GM18858 (cell line): ENCODE data around the gene SSMEM1.
A peak's percentile ranks its signal among the peaks of the same experiment; 100 is the strongest.
"Not testable (repeated sequence)": the region's sequence is repeated elsewhere in the genome, so short reads cannot be mapped to it uniquely, and the experiment has no call there.

Experiments
- ATAC-seq: cut with Tn5 transposase; IDR thresholded peaks from one replicate; pipeline ENCODE4 v1.9.1; 2021; ENCODE audit not compliant: unreplicated experiment

The SSMEM1 gene

DNA sequence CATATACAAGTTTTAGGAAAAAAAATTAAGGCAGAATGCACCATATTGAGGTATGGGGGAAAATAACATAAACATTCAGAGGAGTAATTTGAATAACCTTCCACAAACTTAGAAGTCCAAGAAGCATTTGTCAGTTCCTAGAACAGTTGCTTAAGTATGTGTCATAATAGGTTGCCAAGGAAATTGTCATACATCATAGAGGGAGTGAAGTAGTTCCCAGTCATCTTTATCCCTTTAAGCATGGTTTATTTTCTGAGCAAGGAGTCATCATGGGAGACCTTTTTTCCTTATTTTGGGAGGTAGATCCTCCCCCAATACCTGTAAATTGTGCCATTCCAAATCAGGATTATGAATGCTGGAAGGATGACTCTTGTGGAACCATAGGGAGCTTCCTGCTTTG, at the start of gene SSMEM1:
TSS of gene SSMEM1 (plus strand) at position 219 of the 400 bp plus-strand sequence. CDS start at position 270, 51 bp downstream.
- no peak for ATAC-seq

DNA sequence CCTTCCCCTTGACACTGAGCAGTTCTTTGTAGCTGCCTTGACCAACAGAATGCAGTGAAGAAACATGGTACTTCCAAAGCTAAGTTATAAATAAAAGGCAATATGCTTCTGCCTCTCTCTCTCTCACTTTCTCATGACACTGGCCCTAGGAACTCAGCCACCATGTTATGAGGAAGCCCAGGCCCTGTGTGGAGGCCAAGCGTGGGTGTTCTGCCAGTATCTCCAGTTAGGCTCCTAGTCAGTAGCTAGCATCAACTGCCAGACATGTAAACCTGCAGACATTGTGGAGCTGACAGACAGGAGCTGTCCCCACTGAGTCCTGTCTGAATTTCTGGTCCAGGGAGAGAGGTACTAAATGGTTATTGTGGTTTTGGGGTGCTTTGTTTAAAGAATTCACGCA, 47.6 kb upstream of the SSMEM1 start:
- ATAC-seq = no peak

DNA sequence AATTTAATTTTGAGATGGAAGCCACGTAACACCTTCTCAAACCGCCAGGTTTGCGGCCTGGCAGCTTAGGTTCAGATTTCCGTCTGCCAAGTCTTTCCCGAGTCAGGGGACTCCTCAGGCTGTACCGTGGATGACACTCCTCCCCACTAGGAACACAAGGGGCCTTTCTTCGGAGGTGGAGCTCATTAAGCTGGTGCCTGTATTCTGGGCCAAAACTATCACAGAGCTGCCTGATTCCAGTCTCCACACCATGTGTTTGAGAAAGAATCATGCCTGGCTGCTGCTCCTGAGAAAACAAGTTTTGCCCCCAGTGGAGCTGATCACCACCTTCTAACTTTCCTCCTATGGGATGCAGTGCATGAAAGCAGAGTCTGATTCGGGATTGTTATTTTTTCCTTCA, 47.2 kb upstream of the SSMEM1 start:
- no peak for ATAC-seq

- no peak for ATAC-seq
Observed at GRCh38 chr7:130162196-130162595, 45.5 kb upstream of the SSMEM1 start.

DNA sequence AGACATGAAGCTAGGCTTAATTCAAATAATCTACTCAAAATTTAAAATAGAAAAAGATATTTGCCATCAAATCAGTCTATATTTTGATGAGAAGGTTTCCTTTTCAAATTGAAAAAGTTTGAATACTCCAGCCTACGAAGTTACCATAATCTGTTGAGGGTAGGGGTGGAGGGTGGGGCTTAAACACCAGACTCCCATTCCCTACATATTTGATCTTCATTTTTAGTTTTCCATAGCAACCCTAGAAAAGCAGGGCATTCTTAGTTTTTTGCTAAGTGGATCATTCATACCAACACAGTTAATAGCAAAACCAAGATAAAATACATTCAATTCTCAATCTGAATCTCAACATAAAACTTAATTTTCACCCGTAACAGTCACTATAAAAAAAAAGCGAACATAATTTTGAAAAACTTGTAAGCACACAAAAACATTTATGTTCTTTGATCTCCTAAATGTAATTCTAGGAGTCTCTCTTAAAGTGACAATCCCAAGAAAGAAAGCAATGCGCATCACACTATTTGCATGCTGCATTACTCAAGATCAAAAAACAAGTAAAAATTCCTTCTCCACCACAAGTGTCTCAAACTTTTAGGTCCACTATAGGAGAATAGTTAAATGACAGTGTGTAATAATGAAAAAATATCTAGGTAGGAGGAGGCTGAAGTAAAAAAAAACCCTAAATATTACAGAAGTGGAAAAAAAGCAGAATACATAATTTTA, 33.3 kb upstream of the SSMEM1 start:
- ATAC-seq = no peak

DNA sequence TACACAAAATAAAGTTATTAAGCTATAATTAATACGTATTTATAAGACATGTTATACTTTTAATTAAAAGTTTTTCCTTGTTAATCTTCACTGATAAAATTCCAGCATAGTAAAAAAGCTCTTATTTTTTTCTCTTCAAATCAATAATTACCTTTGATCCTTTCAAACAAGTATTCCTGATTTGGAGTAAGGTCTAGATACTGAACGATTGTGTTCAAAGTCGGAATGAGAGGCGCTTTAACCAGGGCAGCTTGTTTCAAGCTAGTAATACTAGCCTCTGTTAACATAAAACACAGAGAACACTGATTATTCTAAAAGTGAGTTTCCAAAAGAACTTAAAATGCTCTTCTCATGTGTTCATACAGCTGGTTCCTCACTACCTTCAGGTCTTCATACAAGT, 29.4 kb upstream of the SSMEM1 start:
- ATAC-seq = no peak

- ATAC-seq = no peak
Observed at GRCh38 chr7:130179631-130180030, 28.0 kb upstream of the SSMEM1 start.

GRCh38 chr7:130180571-130181262, 26.9 kb upstream of the SSMEM1 start:
- no peak for ATAC-seq

GRCh38 chr7:130181263-130181605, 26.4 kb upstream of the SSMEM1 start:
- ATAC-seq = no peak

DNA sequence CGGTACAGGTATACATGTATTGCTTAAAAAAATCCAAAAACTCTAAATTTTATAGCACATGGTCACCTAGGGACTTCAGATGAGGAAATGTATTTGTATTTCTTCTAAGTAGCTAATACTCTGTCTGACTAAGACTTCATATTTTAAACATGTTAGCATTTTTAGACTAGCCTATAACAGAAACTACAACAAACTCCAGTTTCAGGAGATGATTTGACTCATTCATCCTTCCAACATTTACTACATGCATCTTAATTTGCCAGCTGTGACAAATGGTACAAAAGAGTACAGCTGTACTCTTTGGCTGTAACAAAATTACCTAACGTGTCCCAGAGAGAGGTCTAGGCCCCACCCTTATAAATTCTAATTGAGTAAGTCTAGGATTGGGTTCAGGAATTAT, 24.7 kb upstream of the SSMEM1 start:
- peak; percentile 83 for ATAC-seq

DNA sequence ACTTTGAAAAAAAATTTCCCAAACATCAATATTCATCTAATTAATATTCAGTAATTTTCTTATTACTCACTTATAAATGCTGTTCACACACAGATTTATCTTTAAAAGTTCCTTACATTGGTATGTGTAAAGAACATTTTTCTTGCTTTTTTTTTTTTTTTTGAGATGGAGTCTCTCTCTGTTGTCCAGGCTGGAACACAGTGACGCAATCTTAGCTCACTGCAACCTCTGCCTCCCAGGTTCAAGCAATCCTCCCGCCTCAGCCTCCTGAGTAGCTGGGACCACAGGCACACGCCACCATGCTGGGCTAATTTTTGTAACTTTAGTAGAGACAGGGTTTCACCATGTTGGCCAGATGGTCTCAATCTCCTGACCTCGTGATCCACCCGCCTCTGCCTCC, 23.3 kb upstream of the SSMEM1 start:
- not testable (repeated sequence) for ATAC-seq

DNA sequence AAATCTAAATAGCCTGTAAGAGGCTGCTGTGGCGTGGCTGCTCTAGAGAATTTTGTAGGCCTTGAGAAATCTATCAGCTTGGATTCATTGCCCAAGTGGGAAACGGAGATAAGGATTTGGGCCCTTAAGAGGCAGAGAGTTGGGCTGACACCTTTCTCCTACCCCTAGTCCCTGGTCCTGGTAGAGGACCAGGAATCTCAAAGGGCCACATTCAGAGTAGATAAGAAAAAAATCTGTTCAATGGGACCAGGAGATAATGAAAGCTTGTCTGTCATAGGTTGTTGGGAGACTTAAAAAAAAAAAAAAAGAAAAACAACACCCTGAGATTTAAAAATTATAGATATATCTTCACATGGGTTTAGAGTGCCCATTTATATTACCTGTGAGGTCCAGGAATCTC, 20.3 kb upstream of the SSMEM1 start:
- ATAC-seq = no peak

- no peak for ATAC-seq
Observed at GRCh38 chr7:130189343-130189742, 18.3 kb upstream of the SSMEM1 start.

GRCh38 chr7:130191791-130192190, 15.9 kb upstream of the SSMEM1 start:
- ATAC-seq = no peak

DNA sequence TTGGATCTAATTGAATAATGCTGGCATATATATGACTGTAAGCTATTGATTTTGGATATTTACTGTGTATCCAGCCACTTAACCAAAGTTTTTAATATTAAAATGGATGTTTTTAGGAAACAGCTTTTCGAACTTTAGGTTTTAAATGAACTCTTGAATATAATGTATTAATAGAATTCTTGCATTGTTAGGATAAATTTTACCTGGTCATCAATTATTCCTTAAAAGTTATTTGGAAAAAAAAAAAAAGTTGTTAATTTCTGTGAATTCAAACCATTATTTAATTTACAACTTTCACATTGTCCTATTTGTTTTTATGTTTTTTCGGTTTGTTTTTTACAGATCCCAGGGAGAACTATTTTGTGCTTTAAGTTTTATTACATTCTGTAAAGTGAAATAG, 12.3 kb upstream of the SSMEM1 start:
- ATAC-seq = no peak

- no peak for ATAC-seq
Observed at GRCh38 chr7:130196476-130196875, 11.2 kb upstream of the SSMEM1 start.

DNA sequence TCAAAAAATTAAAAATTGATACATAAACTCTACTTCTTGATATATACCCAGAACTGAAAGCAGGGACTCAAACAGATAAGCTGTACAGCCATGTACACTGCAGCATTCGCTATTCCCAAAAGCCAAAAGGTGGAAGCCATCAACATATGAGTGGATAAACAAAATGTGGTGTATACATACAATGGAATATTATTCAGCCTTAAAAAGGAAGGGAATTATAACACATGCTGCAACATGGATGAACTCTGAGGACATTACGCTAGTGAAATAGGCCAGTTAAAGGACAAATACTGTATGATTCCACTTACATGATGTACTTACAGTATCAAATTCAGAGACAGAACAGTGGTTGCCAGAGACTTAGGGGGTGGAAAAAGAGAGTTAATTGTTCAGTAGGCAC, 10.6 kb upstream of the SSMEM1 start:
- no peak for ATAC-seq

DNA sequence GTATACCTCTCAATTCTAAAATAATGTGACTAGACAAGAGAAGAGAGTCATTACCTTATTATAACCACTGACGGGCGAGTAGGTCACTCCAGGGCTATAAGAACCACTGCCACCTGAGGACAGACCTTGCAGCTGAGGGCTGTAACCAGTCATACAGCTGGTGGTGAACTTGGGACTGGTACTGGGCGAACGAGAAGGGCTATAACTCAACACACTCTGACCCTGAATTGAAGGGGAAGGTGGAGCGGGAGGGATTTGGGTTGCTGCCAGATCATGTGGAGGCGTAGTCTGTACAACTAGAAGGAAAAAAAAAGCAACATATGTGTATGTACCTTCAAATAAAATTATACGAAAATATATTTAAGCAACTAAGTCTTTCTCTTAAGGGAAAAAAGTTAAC, 5.9 kb upstream of the SSMEM1 start:
- no peak for ATAC-seq

DNA sequence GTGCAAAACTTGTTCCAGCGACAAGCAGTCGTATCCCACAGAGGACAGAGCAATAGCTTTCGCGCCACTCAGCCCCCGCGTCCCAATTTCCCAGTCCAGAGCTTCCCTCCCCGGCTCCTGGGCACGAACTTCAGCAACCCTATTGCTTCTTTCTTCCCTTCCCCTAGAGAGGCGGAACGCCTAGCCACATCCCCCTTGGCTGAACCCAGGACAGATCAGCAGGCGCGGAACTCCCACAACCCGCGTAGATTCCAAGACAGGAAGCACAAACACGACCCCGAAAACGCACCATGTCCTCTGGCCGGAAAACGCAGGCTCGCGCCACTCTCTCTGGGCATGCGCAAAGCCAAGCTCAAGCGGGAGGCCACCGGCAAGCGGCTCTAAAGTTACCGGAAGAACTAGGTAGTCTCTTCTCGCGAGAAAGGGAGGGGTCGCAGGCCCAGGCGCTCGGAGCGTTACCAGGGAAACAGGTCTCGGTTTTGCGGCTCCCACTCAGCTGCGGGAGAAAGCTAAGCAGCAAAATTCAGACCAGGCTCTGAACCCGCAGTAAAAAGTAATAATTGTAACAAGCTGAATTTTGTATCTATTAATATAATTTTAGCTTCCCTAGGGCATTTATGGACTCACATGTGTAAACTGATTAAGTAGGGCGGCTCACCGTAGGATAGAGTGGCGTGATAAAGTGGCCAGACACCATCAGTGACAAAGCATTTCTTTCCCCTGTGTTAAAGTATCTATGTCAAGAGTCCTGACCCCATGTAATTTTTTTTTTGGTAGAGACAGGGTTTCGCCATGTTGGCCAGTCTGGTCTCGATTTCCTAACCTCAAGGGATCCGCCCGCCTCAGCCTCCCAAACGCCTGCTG, 2.3 kb upstream of the SSMEM1 start, which contains the start of gene TMEM209:
TSS of gene TMEM209 (minus strand) at position 323 of the 864 bp plus-strand sequence. CDS start at position 292, 31 bp downstream.
- peak; percentile 96 for ATAC-seq

DNA sequence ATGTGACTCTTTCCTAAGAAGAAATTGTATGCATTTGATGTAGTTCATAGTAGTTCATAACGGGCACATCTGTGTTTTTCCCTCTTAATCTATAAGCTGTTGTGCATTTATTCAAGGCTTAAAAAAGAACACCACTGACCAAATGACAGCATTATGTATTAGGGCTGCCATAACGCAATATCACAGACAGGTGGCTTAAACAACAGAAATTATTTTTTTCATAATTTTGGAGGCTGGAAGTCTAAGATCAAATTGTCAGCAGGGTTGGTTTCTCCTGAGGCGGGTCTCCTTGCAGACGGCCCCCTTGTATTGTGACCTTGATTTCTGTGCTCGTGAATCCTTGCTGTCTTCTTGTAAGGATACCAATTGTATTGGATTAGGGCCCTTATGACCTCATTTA, 627 bp upstream of the SSMEM1 start:
- ATAC-seq = no peak

- no peak for ATAC-seq
Observed at GRCh38 chr7:130208516-130208915, 856 bp downstream of the SSMEM1 start.
